Measurements from ENCODE around the gene MLLT10.

The MLLT10 gene

DNA sequence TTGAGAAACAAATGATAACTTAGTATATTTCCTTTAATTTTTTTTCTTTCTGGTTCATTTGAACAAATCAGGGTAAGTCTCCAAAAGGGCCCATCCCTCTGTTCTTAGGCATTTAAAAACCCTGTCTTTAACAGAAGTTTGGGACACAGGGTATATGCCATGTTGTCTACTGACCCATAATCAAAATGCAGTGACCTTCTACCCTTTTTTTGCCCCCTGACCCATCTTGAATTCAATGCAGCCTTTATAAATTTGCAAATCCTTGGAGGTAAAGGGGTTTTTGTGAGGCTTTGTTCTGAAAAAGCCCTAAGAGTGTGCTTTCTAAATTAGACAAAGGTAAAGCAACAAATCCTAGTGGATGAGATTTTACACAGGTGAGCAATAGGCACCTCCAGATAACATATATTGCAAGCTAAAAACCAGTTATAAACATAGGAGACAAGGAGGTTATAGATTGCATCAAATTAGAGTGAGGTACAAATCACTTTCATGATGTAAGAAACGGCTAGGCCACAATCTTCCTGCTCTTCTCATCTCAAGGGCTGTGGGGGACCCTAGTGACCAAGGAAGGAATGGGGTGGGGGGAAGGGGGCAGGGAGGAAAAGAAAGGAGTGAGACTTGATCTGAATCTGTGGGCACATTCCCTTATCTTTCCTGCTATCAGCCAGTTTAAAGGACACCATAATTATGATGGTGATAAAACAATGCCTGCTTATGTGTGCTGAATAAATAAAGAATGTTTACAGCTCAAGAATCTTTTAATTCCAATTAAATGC is 11.2 kb upstream of the MLLT10 start:
- Histone ChIP-seq H3K36me3 (ENCODE audit: control insufficient read depth in 5 of 5, insufficient read depth in 5 of 5, low read length in 5 of 5) (no peaks in the 10 kb centered on the region), H3K4me3 (ENCODE audit: low read depth in 1 of 5, low read length in 5 of 5) (no peak overlapping the region), H3K4me1 (ENCODE audit: control insufficient read depth in 5 of 5, insufficient read depth in 5 of 5, low read length in 5 of 5) (peaks cover 0 to 50% (median 42%) of the 10 kb centered on the region in 5 donors), H3K9ac (ENCODE audit: low read length in 5 of 5) (no peak overlapping the region), H3K27ac (ENCODE audit: low read depth, low read length) (peak overlapping the region; percentile 20), H3K9me3 (ENCODE audit: control insufficient read depth in 5 of 5, low read length in 5 of 5) (no peaks in the 10 kb centered on the region), H3K27me3 (ENCODE audit: control insufficient read depth in 5 of 5, insufficient read depth in 4 of 5, low read length in 5 of 5) (peaks cover 0 to 8% (median 0%) of the 10 kb centered on the region in 5 donors)

DNA sequence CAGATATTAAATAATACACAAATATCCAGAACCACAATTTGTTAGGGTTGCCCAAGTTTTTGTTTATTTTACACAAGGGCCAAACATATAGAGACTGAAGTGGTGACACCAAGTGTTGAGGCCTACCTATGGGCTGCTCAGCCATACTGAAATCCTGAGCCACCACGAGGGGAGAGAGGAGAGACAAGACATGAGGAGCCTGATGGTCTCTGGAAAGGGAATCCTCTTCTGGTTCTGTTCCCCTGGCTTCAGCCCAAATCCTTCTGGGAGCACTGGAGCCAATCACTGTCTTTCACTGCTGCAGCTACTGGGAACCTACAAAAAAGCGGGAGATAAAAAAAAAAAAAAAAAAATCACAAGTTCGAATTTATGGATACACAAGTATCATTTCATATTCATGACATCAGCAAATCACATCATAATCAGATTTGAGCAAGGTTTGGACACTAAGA is 10.4 kb upstream of the MLLT10 start:
- Histone ChIP-seq H3K36me3 (ENCODE audit: control insufficient read depth in 5 of 5, insufficient read depth in 5 of 5, low read length in 5 of 5) (no peaks in the 10 kb centered on the region), H3K9me3 (ENCODE audit: control insufficient read depth in 5 of 5, low read length in 5 of 5) (no peaks in the 10 kb centered on the region), H3K9ac (ENCODE audit: low read length in 5 of 5) (no peak overlapping the region), H3K4me1 (ENCODE audit: control insufficient read depth in 5 of 5, insufficient read depth in 5 of 5, low read length in 5 of 5) (peaks cover 0 to 49% (median 41%) of the 10 kb centered on the region in 5 donors), H3K27ac (ENCODE audit: low read depth, low read length) (peak overlapping the region; percentile 20), H3K4me3 (ENCODE audit: low read depth in 1 of 5, low read length in 5 of 5) (no peak overlapping the region), H3K27me3 (ENCODE audit: control insufficient read depth in 5 of 5, insufficient read depth in 4 of 5, low read length in 5 of 5) (peaks cover 0 to 5% (median 0%) of the 10 kb centered on the region in 5 donors)

DNA sequence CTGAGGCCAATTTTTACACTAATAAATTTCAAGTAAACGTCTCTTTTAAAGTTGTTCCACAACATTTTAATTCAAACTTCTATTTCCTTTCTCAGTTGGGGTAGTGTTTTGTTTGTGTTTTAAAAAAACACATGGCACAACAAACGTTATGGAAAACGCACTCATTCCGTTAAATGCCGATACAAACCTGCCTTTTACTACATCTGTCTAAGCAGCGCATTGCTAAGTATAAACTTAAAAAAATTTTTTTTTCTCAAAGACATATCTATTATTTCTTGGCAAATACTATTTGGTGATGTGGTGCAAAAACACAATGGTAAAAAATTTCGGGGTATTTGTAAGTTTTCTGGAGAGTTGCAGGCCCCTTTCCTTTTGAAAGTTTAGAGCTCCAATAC is 9.9 kb upstream of the MLLT10 start:
- H3K27me3 ChIP-seq (ENCODE audit: control insufficient read depth in 5 of 5, insufficient read depth in 4 of 5, low read length in 5 of 5) = peaks cover 0 to 2% (median 0%) of the 10 kb centered on the region in 5 donors
- H3K27ac ChIP-seq (ENCODE audit: low read depth, low read length) = peak overlapping the region; percentile 99
- peak overlapping the region in 3 of 5 donors; percentile 78 to 96 (median 84) for H3K4me3 ChIP-seq (ENCODE audit: low read depth in 1 of 5, low read length in 5 of 5)
- H3K9me3 ChIP-seq (ENCODE audit: control insufficient read depth in 5 of 5, low read length in 5 of 5) = no peaks in the 10 kb centered on the region
- no peaks in the 10 kb centered on the region for H3K36me3 ChIP-seq (ENCODE audit: control insufficient read depth in 5 of 5, insufficient read depth in 5 of 5, low read length in 5 of 5)
- no peak overlapping the region for H3K9ac ChIP-seq (ENCODE audit: low read length in 5 of 5)
- peaks cover 0 to 49% (median 41%) of the 10 kb centered on the region in 5 donors for H3K4me1 ChIP-seq (ENCODE audit: control insufficient read depth in 5 of 5, insufficient read depth in 5 of 5, low read length in 5 of 5)

DNA sequence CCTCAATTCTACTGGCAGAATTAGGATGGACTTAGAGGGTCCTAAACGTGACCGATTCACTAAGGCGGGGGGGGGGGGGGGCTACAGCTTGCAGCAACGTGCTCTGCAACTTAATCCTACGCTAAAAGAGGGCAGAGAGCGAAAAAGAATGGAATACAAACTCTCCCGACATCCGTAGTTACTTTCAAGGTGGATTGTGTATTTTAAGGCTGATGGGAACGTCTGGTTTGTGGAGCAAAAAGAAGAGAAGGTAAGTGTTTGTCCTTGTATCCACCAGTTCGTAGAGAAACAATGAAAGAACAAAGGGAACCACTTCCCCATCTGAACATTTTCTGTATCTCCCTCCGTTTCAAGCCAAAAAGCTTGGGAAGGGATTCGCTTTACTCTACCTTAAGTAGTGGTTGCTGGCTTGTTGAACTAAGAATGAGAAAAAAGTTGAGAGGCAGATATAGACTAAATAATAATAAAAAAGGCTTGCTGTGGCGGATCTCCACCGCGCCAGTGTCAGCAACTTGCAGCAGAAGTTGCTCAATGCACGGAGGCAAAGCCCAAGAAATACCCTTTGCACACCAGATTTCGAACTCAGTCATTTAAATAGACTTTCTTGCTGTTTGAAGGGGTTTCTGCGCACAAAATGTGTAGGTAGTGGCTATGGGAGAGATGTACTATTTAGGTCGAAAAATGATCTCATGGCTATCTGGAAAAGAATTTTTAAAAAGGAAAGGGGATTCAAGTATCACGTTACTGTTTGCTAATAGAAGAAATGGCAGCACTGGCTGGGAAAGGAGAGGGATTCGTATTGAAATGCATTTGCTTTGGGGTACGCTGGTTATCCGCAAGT is 9.3 kb upstream of the MLLT10 start:
- peak overlapping the region; percentile 99 for H3K27ac ChIP-seq (ENCODE audit: low read depth, low read length)
- H3K27me3 ChIP-seq (ENCODE audit: control insufficient read depth in 5 of 5, insufficient read depth in 4 of 5, low read length in 5 of 5) = no peaks in the 10 kb centered on the region
- H3K4me3 ChIP-seq (ENCODE audit: low read depth in 1 of 5, low read length in 5 of 5) = peak overlapping the region; percentile 78 to 96 (median 87)
- peaks cover 0 to 43% (median 37%) of the 10 kb centered on the region in 5 donors for H3K4me1 ChIP-seq (ENCODE audit: control insufficient read depth in 5 of 5, insufficient read depth in 5 of 5, low read length in 5 of 5)
- H3K36me3 ChIP-seq (ENCODE audit: control insufficient read depth in 5 of 5, insufficient read depth in 5 of 5, low read length in 5 of 5) = no peaks in the 10 kb centered on the region
- peak overlapping the region; percentile 3 to 82 (median 72) for H3K9ac ChIP-seq (ENCODE audit: low read length in 5 of 5)
- H3K9me3 ChIP-seq (ENCODE audit: control insufficient read depth in 5 of 5, low read length in 5 of 5) = no peaks in the 10 kb centered on the region

DNA sequence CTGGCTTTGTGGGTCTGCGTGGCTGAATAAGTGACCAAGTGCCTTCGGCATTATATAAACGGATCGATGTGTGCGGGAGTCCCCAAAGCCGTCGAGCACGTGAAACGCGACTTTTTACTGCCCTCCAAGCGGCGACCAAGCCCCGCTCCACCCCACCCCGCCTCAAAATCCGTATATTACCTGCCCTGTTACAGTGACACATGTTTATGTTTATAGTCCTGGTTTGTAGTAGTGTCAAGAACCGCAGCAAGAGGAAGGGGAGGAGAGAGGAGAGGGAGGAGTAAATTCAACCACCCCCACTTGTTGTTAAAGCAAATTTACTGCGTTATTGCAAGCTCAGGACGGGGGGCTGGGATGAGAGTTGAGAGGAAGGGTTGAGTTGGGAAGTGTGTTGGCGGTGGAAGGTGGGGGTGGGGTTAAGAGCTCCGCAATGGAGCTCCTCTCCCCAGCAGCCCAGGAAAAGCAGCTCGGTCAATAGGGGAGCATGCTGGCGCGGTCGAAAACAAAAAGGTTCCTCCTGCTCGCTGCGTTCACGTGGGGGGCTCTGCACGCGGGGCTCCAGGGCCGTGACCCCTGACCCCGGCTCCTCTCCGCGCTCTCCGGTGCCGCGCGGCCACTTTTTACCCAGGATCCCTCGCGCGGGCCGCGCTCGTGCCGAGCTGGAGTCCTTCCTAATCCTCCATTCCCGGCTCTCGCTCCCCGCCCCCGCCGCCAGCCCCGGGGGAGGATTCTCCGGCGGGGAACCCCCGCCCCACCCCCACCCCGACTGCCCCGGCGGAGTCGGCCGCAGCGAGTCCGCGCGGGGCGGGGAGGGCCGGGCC is 8.5 kb upstream of the MLLT10 start, which contains the start of gene SKIDA1:
Gene SKIDA1, minus strand, starts transcription at position 316 of the 821 bp plus-strand sequence. CDS start 7,860 bp downstream, outside the sequence.
- peak within 1 kb of the TSS; percentile 78 to 96 (median 87) for H3K4me3 ChIP-seq (ENCODE audit: low read depth in 1 of 5, low read length in 5 of 5)
- no peaks in the 10 kb centered on the region for H3K36me3 ChIP-seq (ENCODE audit: control insufficient read depth in 5 of 5, insufficient read depth in 5 of 5, low read length in 5 of 5)
- H3K27ac ChIP-seq (ENCODE audit: low read depth, low read length) = peak within 1 kb of the TSS; percentile 99
- H3K9ac ChIP-seq (ENCODE audit: low read length in 5 of 5) = peak within 1 kb of the TSS; percentile 78 to 95 (median 84)
- peaks cover 0 to 40% (median 35%) of the 10 kb centered on the region in 5 donors for H3K4me1 ChIP-seq (ENCODE audit: control insufficient read depth in 5 of 5, insufficient read depth in 5 of 5, low read length in 5 of 5)
- H3K27me3 ChIP-seq (ENCODE audit: control insufficient read depth in 5 of 5, insufficient read depth in 4 of 5, low read length in 5 of 5) = no peaks in the 10 kb centered on the region
- no peaks in the 10 kb centered on the region for H3K9me3 ChIP-seq (ENCODE audit: control insufficient read depth in 5 of 5, low read length in 5 of 5)

DNA sequence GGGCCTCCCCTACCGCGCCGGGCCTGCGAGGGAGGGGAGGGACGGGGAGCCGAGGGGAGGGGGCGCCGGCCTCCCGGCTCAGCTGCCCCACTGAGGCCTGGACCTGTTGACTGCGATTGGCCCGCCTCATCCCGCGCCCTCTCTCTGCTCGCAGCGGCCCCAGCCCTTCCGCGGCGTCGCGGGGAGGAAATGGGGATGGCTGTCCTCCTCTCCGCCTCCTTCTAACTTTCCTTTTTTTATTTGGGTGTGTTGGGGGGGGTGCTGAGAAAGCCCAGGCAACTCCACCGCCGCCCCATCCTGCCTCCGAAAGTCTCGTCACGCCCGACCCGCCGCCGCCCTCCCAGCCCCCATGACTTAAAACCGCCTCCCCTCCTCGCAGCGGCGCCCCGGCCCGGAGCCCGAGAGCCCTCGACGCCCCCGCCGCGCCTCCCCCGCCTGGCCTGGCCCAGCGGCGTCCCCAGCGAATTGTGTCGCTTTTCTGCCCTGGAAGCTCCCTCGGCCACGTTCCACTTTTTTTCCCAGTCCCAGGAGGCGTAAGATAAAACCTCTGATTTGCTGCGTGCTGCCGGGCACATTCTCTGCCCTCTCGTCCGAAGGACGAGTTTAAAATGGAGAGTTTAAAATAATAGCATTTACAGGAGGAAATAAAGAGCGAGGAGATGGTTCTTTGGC is 7.7 kb upstream of the MLLT10 start:
- peaks cover 0 to 39% (median 30%) of the 10 kb centered on the region in 5 donors for H3K4me1 ChIP-seq (ENCODE audit: control insufficient read depth in 5 of 5, insufficient read depth in 5 of 5, low read length in 5 of 5)
- no peaks in the 10 kb centered on the region for H3K36me3 ChIP-seq (ENCODE audit: control insufficient read depth in 5 of 5, insufficient read depth in 5 of 5, low read length in 5 of 5)
- H3K27me3 ChIP-seq (ENCODE audit: control insufficient read depth in 5 of 5, insufficient read depth in 4 of 5, low read length in 5 of 5) = no peaks in the 10 kb centered on the region
- peak overlapping the region; percentile 75 to 95 (median 84) for H3K9ac ChIP-seq (ENCODE audit: low read length in 5 of 5)
- peak overlapping the region; percentile 76 to 84 (median 78) for H3K4me3 ChIP-seq (ENCODE audit: low read depth in 1 of 5, low read length in 5 of 5)
- H3K27ac ChIP-seq (ENCODE audit: low read depth, low read length) = peak overlapping the region; percentile 99
- no peaks in the 10 kb centered on the region for H3K9me3 ChIP-seq (ENCODE audit: control insufficient read depth in 5 of 5, low read length in 5 of 5)

DNA sequence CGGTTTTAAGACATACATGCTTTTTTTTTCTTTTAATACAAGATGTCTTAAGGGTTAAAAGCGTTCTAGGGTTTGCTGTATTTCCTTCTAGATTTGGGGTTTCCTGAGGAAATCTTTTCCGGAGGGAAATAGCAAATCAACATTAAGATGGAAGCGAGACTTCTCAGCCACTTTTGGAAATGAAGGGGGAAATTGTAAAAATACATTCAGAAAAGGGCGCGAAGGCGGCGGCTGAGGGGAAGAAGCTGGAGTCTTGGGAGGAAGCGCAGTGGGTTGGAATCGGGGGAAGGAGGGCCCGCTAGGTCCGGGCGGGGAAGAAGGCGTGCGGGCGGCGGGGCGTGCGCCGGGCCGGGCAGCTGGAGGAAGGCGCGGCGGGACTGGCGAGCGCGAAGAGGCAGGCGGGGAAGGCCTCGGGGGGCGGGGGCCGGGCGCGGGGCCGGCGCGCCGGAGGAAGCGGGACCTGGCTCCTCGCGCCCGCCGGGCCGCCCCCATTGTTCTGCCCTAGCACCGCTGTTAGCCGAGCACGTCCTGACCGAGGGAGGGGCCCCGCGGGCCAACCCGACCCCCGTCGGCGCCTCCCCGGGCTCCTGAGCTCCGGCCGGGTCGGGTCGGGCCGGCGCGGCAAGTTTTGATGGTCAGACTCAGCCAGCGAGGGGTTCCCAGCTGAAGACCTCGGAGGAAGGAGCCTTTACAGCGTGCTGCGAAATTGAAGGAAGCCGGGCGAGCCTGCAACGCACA is 7.0 kb upstream of the MLLT10 start:
- peak overlapping the region; percentile 76 to 84 (median 79) for H3K4me3 ChIP-seq (ENCODE audit: low read depth in 1 of 5, low read length in 5 of 5)
- no peaks in the 10 kb centered on the region for H3K9me3 ChIP-seq (ENCODE audit: control insufficient read depth in 5 of 5, low read length in 5 of 5)
- no peaks in the 10 kb centered on the region for H3K36me3 ChIP-seq (ENCODE audit: control insufficient read depth in 5 of 5, insufficient read depth in 5 of 5, low read length in 5 of 5)
- H3K27ac ChIP-seq (ENCODE audit: low read depth, low read length) = peak overlapping the region; percentile 99
- peaks cover 0 to 41% (median 30%) of the 10 kb centered on the region in 5 donors for H3K4me1 ChIP-seq (ENCODE audit: control insufficient read depth in 5 of 5, insufficient read depth in 5 of 5, low read length in 5 of 5)
- H3K27me3 ChIP-seq (ENCODE audit: control insufficient read depth in 5 of 5, insufficient read depth in 4 of 5, low read length in 5 of 5) = no peaks in the 10 kb centered on the region
- H3K9ac ChIP-seq (ENCODE audit: low read length in 5 of 5) = peak overlapping the region; percentile 77 to 95 (median 84)

DNA sequence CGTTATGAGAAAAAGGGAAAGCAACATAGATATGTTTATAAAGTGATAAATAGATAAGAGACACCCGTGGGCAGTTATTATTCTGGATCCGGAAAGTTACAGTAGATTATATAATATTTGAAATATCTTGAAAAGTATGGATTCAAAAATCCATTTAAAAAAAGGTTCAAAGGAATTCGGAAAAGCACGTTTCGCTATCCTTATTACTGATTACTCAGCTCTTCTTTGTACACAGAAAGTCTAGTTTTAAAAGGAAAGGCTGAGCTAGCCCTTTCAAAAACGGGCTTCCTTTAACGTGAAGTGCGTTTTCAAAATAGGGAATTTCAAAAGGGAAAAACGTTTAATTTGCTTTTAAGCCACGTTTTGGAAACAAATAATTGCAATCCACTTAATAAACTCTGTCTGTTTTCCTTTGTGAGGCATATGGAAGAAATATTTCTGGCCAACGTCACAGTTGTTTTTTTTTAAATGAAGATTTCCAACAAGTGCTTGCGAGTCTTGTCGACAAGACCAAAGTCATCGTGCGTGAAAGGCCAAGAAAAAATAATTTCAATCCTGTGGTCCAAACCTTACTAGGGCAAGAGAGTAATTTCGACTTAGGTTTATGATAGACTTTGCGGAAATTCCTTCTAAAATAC is 6.3 kb upstream of the MLLT10 start:
- H3K27me3 ChIP-seq (ENCODE audit: control insufficient read depth in 5 of 5, insufficient read depth in 4 of 5, low read length in 5 of 5) = no peaks in the 10 kb centered on the region
- H3K9ac ChIP-seq (ENCODE audit: low read length in 5 of 5) = peak overlapping the region; percentile 51 to 87 (median 77)
- no peaks in the 10 kb centered on the region for H3K9me3 ChIP-seq (ENCODE audit: control insufficient read depth in 5 of 5, low read length in 5 of 5)
- peak overlapping the region; percentile 99 for H3K27ac ChIP-seq (ENCODE audit: low read depth, low read length)
- H3K4me3 ChIP-seq (ENCODE audit: low read depth in 1 of 5, low read length in 5 of 5) = peak overlapping the region; percentile 66 to 84 (median 79)
- H3K4me1 ChIP-seq (ENCODE audit: control insufficient read depth in 5 of 5, insufficient read depth in 5 of 5, low read length in 5 of 5) = peaks cover 3 to 48% (median 34%) of the 10 kb centered on the region in 5 donors
- no peaks in the 10 kb centered on the region for H3K36me3 ChIP-seq (ENCODE audit: control insufficient read depth in 5 of 5, insufficient read depth in 5 of 5, low read length in 5 of 5)

Data from subcutaneous abdominal adipose tissue (tissue), 5 donors.